WTC11 (cell line): Measurements from ENCODE around the gene COL16A1. TPM values are rescaled to one million over a fixed set of nuclear protein-coding genes. Genes with fewer than 3 reads are reported as not detected.

Experiments used
- ATAC-seq: fragments of 200-7000 bp; cut with Tn5 transposase; 2 replicates; pipeline ENCODE4 v1.10.0; 2021; ENCODE audit warnings: mild to moderate bottlenecking, moderate library complexity
- CTCF ChIA-PET: fragments of 300-600 bp; sonication (Branson Sonifier 250); formaldehyde crosslinking; loops from one replicate; lab custom pipeline; 2021; ENCODE audit warnings: antibody characterized with exemption; lab: Charles Lee
- POLR2A ChIA-PET: fragments of 350-600 bp; sonication (Branson Sonifier 250); formaldehyde crosslinking; loops from one replicate; lab custom pipeline; 2021; ENCODE audit warnings: antibody characterized with exemption; lab: Charles Lee
- DNase-seq: peaks from one replicate; pipeline ENCODE4 v3.0.0; 2021; ENCODE audit warnings: low spot score
- H3K27ac Mint-ChIP-seq: 2 replicates; pipeline ENCODE4 v1.8.0; 2021; ENCODE audit warnings: mixed read lengths
- H3K27me3 Mint-ChIP-seq: 2 replicates; pipeline ENCODE4 v1.8.0; 2021; ENCODE audit warnings: low read depth, mild to moderate bottlenecking, moderate library complexity, mixed read lengths
- H3K36me3 Mint-ChIP-seq: 2 replicates; pipeline ENCODE4 v1.8.0; 2021; ENCODE audit warnings: mixed read lengths
- H3K4me1 Mint-ChIP-seq: 2 replicates; pipeline ENCODE4 v1.8.0; 2022; ENCODE audit warnings: mixed read lengths
- H3K4me3 Mint-ChIP-seq: 2 replicates; pipeline ENCODE4 v1.8.0; 2021; ENCODE audit warnings: mild to moderate bottlenecking, moderate library complexity, mixed read lengths
- H3K9me3 Mint-ChIP-seq: 2 replicates; pipeline ENCODE4 v1.8.0; 2021; ENCODE audit warnings: mixed read lengths
- ARID4B ChIP-seq: sonication (generic); formaldehyde crosslinking; IDR thresholded peaks from 2 replicates; pipeline ENCODE4 v1.8.0; 2023; ENCODE audit warnings: missing genetic modification reagents, mild to moderate bottlenecking, borderline replicate concordance
- ATF2 ChIP-seq: sonication (generic); formaldehyde crosslinking; IDR thresholded peaks from 2 replicates; pipeline ENCODE4 v1.8.1; 2022; ENCODE audit warnings: low read depth, missing genetic modification reagents, borderline replicate concordance
- CBFB ChIP-seq: sonication (generic); formaldehyde crosslinking; IDR thresholded peaks from 2 replicates; pipeline ENCODE4 v1.8.1; 2022; ENCODE audit warnings: mild to moderate bottlenecking, low read depth, missing genetic modification reagents
- E2F4 ChIP-seq: sonication (generic); formaldehyde crosslinking; IDR thresholded peaks from 2 replicates; pipeline ENCODE4 v1.8.1; 2022; ENCODE audit warnings: low read depth, mild to moderate bottlenecking, moderate library complexity, missing genetic modification reagents, borderline replicate concordance
- EMX1 ChIP-seq: fragments of 250-450 bp; sonication (Bioruptor Pico); IDR thresholded peaks from 2 replicates; pipeline ENCODE4 v1.8.0; 2021; ENCODE audit warnings: mild to moderate bottlenecking
- ERG ChIP-seq: fragments of 250-450 bp; sonication (Bioruptor Pico); IDR thresholded peaks from 2 replicates; pipeline ENCODE4 v1.8.0; 2021; ENCODE audit warnings: mild to moderate bottlenecking
- FOXP4 ChIP-seq: sonication (generic); formaldehyde crosslinking; IDR thresholded peaks from 2 replicates; pipeline ENCODE4 v1.8.0; 2022; ENCODE audit warnings: mild to moderate bottlenecking, missing genetic modification reagents
- PREB ChIP-seq: sonication (generic); formaldehyde crosslinking; IDR thresholded peaks from 2 replicates; pipeline ENCODE4 v1.8.1; 2022; ENCODE audit warnings: mild to moderate bottlenecking, missing genetic modification reagents, moderate library complexity, borderline replicate concordance
- SMAD4 ChIP-seq: sonication (generic); formaldehyde crosslinking; IDR thresholded peaks from 2 replicates; pipeline ENCODE4 v1.8.0; 2022; ENCODE audit warnings: mild to moderate bottlenecking, missing genetic modification reagents
- TEAD1 ChIP-seq: sonication (generic); formaldehyde crosslinking; IDR thresholded peaks from 2 replicates; pipeline ENCODE4 v1.8.0; 2022; ENCODE audit warnings: mild to moderate bottlenecking, missing genetic modification reagents
- ZBTB43 ChIP-seq: sonication (generic); formaldehyde crosslinking; IDR thresholded peaks from 2 replicates; pipeline ENCODE4 v1.8.1; 2023; ENCODE audit warnings: mild to moderate bottlenecking, missing genetic modification reagents
- ZNF219 ChIP-seq: sonication (generic); formaldehyde crosslinking; IDR thresholded peaks from 2 replicates; pipeline ENCODE4 v1.8.0; 2023; ENCODE audit warnings: missing genetic modification reagents, mild to moderate bottlenecking, borderline replicate concordance
- ZNF232 ChIP-seq: sonication (generic); formaldehyde crosslinking; IDR thresholded peaks from 2 replicates; pipeline ENCODE4 v1.8.0; 2022; ENCODE audit warnings: mild to moderate bottlenecking, missing genetic modification reagents
- ZNF416 ChIP-seq: fragments of 250-450 bp; sonication (Bioruptor Pico); IDR thresholded peaks from 2 replicates; pipeline ENCODE4 v1.9.0; 2021; ENCODE audit warnings: mild to moderate bottlenecking, inconsistent platforms
- ZNF671 ChIP-seq: fragments of 250-450 bp; sonication (Bioruptor Pico); IDR thresholded peaks from 2 replicates; pipeline ENCODE4 v1.8.0; 2021; ENCODE audit warnings: mild to moderate bottlenecking
- total RNA-seq: library from RNA; stranded (reverse); gene quantifications from 3 replicates; pipeline ENCODE4 v1.2.3, GENCODE V29; 2021

COL16A1 gene
- total RNA-seq, 1 experiment from 2014 or later: 8.8 TPM

GRCh38 chr1:31653717-31654473 lies 49.9 kb downstream of the COL16A1 start:
- ATAC-seq: no peak
- H3K9me3 Mint-ChIP-seq: no peaks in the 10 kb centered on the region
- H3K36me3 Mint-ChIP-seq: no peaks in the 10 kb centered on the region
- no peaks in the 10 kb centered on the region for H3K27me3 Mint-ChIP-seq
- H3K4me3 Mint-ChIP-seq: no peak overlapping the region
- H3K4me1 Mint-ChIP-seq: no peaks in the 10 kb centered on the region
- no peak for DNase-seq
- CTCF ChIA-PET: interaction anchor here (0.6 to 1.0 kb wide), 2 partner anchors 42 to 62 kb away, joined by 3 read pairs; no protein-coding TSS in a partner anchor
- no peak overlapping the region for H3K27ac Mint-ChIP-seq
- POLR2A ChIA-PET: no interaction called here
- no peak for TF ChIP-seq ARID4B
- TF ChIP-seq TEAD1 (CRISPR knock-in tag): no peak
- TF ChIP-seq PREB (CRISPR knock-in tag): no peak
- TF ChIP-seq ZBTB43 (CRISPR knock-in tag): no peak
- no peak for TF ChIP-seq EMX1 (CRISPR knock-in tag)
- TF ChIP-seq ZNF232 (CRISPR knock-in tag): no peak

GRCh38 chr1:31652891-31653499 lies 50.8 kb downstream of the COL16A1 start:
- Mint-ChIP-seq H3K27me3 (no peaks in the 10 kb centered on the region), H3K36me3 (no peaks in the 10 kb centered on the region), H3K4me1 (no peaks in the 10 kb centered on the region), H3K27ac (no peak overlapping the region), H3K4me3 (no peak overlapping the region), H3K9me3 (no peaks in the 10 kb centered on the region)
- ATAC-seq (no peak), DNase-seq (no peak)
- no peak for TF ChIP-seq ZNF671 (CRISPR knock-in tag)
- ChIA-PET CTCF (interaction anchor here (1.5 kb wide), 1 partner anchor 136 kb away, joined by 6 read pairs; no protein-coding TSS in a partner anchor), POLR2A (no interaction called here)

GRCh38 chr1:31651766-31652165 lies 52.1 kb downstream of the COL16A1 start:
- DNase-seq: no peak
- Mint-ChIP-seq H3K4me1 (no peaks in the 10 kb centered on the region), H3K27ac (no peak overlapping the region), H3K4me3 (no peak overlapping the region), H3K36me3 (no peaks in the 10 kb centered on the region), H3K27me3 (no peaks in the 10 kb centered on the region; the same call in 1 of the 2 replicates), H3K9me3 (no peaks in the 10 kb centered on the region; the same call in 1 of the 2 replicates)
- no peak for ATAC-seq
- POLR2A ChIA-PET: no interaction called here
- CTCF ChIA-PET: interaction anchor here (1.0 to 1.5 kb wide), 7 partner anchors 13 to 137 kb away, joined by 3 to 6 read pairs (median 4); no protein-coding TSS in a partner anchor
- no peak for TF ChIP-seq ZBTB43 (CRISPR knock-in tag)
- no peak for TF ChIP-seq ZNF219 (CRISPR knock-in tag)
- no peak for TF ChIP-seq CBFB (CRISPR knock-in tag)
- TF ChIP-seq FOXP4 (CRISPR knock-in tag): no peak
- no peak for TF ChIP-seq ATF2 (CRISPR knock-in tag)
- TF ChIP-seq ZNF416 (CRISPR knock-in tag): no peak
- TF ChIP-seq E2F4 (CRISPR knock-in tag): no peak
- TF ChIP-seq ERG (CRISPR knock-in tag): no peak
- no peak for TF ChIP-seq SMAD4 (CRISPR knock-in tag)
